K562 (cell line): ENCODE measurements around the gene RUNDC3A. TPM values are rescaled to one million over a fixed set of nuclear protein-coding genes. Genes with fewer than 3 reads are reported as not detected.
A peak's percentile ranks its signal among the peaks of the same experiment; 100 is the strongest.

Source experiments
- ATF1 ChIP-seq, 2 experiments: fragments of 450-650 bp in 1 of 2; IDR thresholded peaks; 2 replicates each; pipeline ENCODE4 v1.6.1; 2016; ENCODE audit warnings: missing compliant biosample characterization in 1 of 2, missing genetic modification characterization in 1 of 2
- CAMTA2 ChIP-seq: fragments of 250-450 bp; sonication (Bioruptor Pico); conservative IDR thresholded peaks from 2 replicates; pipeline ENCODE4 v1.5.1; 2022
- CREB3L1 ChIP-seq: fragments of 450-650 bp; IDR thresholded peaks from 2 replicates; pipeline ENCODE4 v1.6.1; 2014; ENCODE audit warnings: low read depth, mild to moderate bottlenecking, moderate library complexity, borderline replicate concordance
- HSF4 ChIP-seq: fragments of 250-450 bp; sonication (Bioruptor Pico); IDR thresholded peaks from 2 replicates; pipeline ENCODE4 v2.1.2; 2022; ENCODE audit warnings: mild to moderate bottlenecking, moderate library complexity, borderline replicate concordance
- MAZ ChIP-seq, 2 experiments: fragments of 450-650 bp in 1 of 2; sonication (generic) in 1 of 2; formaldehyde crosslinking; IDR thresholded peaks in 1 of 2; conservative IDR thresholded peaks in 1 of 2; 2 replicates each; pipeline versions ENCODE4 v1.4.0 to v1.5.0; 2020; ENCODE audit warnings: mild to moderate bottlenecking in 1 of 2, missing genetic modification reagents in 1 of 2
- POLR2B ChIP-seq: fragments of 450-650 bp; IDR thresholded peaks from 2 replicates; pipeline ENCODE4 v1.6.1; 2018; ENCODE audit warnings: low read depth; ENCODE audit not compliant: partially characterized antibody
- RBM22 ChIP-seq: fragments of 200-400 bp; formaldehyde crosslinking; IDR thresholded peaks from 2 replicates; pipeline ENCODE4 v1.6.1; 2018; ENCODE audit warnings: low read length, low read depth; ENCODE audit not compliant: poor library complexity, severe bottlenecking
- RCOR1 ChIP-seq, 2 experiments: IDR thresholded peaks; 2 replicates each; pipeline ENCODE4 v1.6.1; 2012; ENCODE audit warnings: low read depth in 2 of 2, low read length in 2 of 2, borderline replicate concordance in 1 of 2, improper control_type of control experiment in 1 of 2
- XRCC4 ChIP-seq: IDR thresholded peaks from one replicate; pipeline ENCODE4 v1.6.1; 2011; ENCODE audit not compliant: insufficient read depth, insufficient read length; ENCODE audit errors: extremely low read depth
- ZNF133 ChIP-seq: fragments of 250-450 bp; sonication (Bioruptor Pico); IDR thresholded peaks from 2 replicates; pipeline ENCODE4 v1.4.0; 2020; ENCODE audit warnings: mild to moderate bottlenecking
- ZNF140 ChIP-seq: fragments of 250-450 bp; sonication (Bioruptor Pico); IDR thresholded peaks from 2 replicates; pipeline ENCODE4 v1.8.0; 2021; ENCODE audit warnings: moderate library complexity, mild to moderate bottlenecking, inconsistent platforms
- ZNF407 ChIP-seq: fragments of 450-650 bp; IDR thresholded peaks from 2 replicates; pipeline ENCODE4 v1.6.1; 2016; ENCODE audit warnings: low read depth
- ZNF408 ChIP-seq: fragments of 250-450 bp; sonication (Bioruptor Pico); IDR thresholded peaks from 2 replicates; pipeline ENCODE4 v1.4.0; 2020; ENCODE audit warnings: low read depth, mild to moderate bottlenecking, moderate library complexity
- polyA plus RNA-seq, 8 experiments: library from polyadenylated mRNA; depleted of rRNA in 4 of 8; stranded (reverse) in 5 of 8; unstranded in 3 of 8; fragments of >200 nt; fragmentation: Nextera tagmentation in 2 of 8; fragmentation: Illumina TruSeq in 1 of 8; extraction: Ambion mirVana in 2 of 8; extraction: Trizol in 1 of 8; gene quantifications; 2 replicates each; pipeline versions ENCODE4 v1.2.1 to v1.2.3, GENCODE V29; 2011 to 2014; ENCODE audit warnings: inconsistent platforms in 1 of 8, missing spikeins in 1 of 8
- total RNA-seq, 7 experiments: library from RNA; depleted of rRNA in 6 of 7; stranded (reverse); fragments of >200 nt in 6 of 7; fragmentation: Illumina TruSeq in 2 of 7; extraction: Trizol in 2 of 7; gene quantifications; 2 replicates each; pipeline versions ENCODE4 v1.2.1 to v1.2.3, GENCODE V29; 2011 to 2021; ENCODE audit warnings: low replicate concordance in 1 of 7
- TF ChIP-seq, protein P1 (sequence below): fragments of 250-450 bp; sonication (Bioruptor Pico); IDR thresholded peaks from 2 replicates; pipeline ENCODE4 v1.9.0; 2021; ENCODE audit warnings: mild to moderate bottlenecking, inconsistent platforms

Gene RUNDC3A
- total and polyA plus RNA-seq, 9 of the 15 experiments (the other 6 are each of a cell fraction or from before 2014, with no cell fraction given) = not detected

- no peak for TF ChIP-seq ZNF407
- TF ChIP-seq ZNF133 = no peak
- TF ChIP-seq ATF1 (CRISPR knock-in tag; IDR thresholded peaks at IDR 0.05) = no peak
- TF ChIP-seq ATF1 (tag; IDR thresholded peaks at IDR 0.05) = peak; percentile 52; the same call in 1 of the 2 replicates
- TF ChIP-seq CREB3L1 = peak; percentile 47; the same call in 1 of the 2 replicates
- TF ChIP-seq POLR2B = no peak
- TF ChIP-seq XRCC4 = no peak
- TF ChIP-seq RCOR1 (IDR thresholded peaks at IDR 0.05; ENCODE audit: borderline replicate concordance in 1 of 2, low read depth in 2 of 2, low read length in 2 of 2) = peak; percentile 77 to 90; a peak in 3 of 4 replicates
- no peak for TF ChIP-seq RBM22
- TF ChIP-seq, protein P1, sequence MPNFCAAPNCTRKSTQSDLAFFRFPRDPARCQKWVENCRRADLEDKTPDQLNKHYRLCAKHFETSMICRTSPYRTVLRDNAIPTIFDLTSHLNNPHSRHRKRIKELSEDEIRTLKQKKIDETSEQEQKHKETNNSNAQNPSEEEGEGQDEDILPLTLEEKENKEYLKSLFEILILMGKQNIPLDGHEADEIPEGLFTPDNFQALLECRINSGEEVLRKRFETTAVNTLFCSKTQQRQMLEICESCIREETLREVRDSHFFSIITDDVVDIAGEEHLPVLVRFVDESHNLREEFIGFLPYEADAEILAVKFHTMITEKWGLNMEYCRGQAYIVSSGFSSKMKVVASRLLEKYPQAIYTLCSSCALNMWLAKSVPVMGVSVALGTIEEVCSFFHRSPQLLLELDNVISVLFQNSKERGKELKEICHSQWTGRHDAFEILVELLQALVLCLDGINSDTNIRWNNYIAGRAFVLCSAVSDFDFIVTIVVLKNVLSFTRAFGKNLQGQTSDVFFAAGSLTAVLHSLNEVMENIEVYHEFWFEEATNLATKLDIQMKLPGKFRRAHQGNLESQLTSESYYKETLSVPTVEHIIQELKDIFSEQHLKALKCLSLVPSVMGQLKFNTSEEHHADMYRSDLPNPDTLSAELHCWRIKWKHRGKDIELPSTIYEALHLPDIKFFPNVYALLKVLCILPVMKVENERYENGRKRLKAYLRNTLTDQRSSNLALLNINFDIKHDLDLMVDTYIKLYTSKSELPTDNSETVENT (CRISPR knock-in tag) = 0 out of 2 replicates have a peak, but pooled peaks have one; percentile 45
- TF ChIP-seq MAZ (CRISPR knock-in tag; conservative IDR thresholded peaks at IDR 0.05 in 1 of 2, IDR thresholded peaks at IDR 0.05 in 1 of 2) = peak; percentile 60 to 91
- no peak for TF ChIP-seq ZNF408 (CRISPR knock-in tag)
- no peak for TF ChIP-seq CAMTA2 (CRISPR knock-in tag)
- TF ChIP-seq ZNF140 (CRISPR knock-in tag) = no peak
- no peak for TF ChIP-seq HSF4
Measured at GRCh38 chr17:44266402-44267164, 41.8 kb upstream of the RUNDC3A start (continued).
